ENCODE data around the gene SERTAD2. TPM values are rescaled to one million over a fixed set of nuclear protein-coding genes. Genes with fewer than 3 reads are reported as not detected.

The SERTAD2 gene
- total RNA-seq, 4 donors from 2014 or later = 1.8 to 29.5 (median 8.9) TPM

GRCh38 chr2:64602436-64602835 lies 51.3 kb downstream of the SERTAD2 start:
- no peaks in the 10 kb centered on the region for H3K36me3 ChIP-seq
- no peaks in the 10 kb centered on the region for H3K27me3 ChIP-seq
- no peak for DNase-seq
- TF ChIP-seq CTCF (IDR thresholded peaks at IDR 0.05) (no peak), POLR2A (IDR thresholded peaks at IDR 0.05) (no peak)
- H3K4me3 ChIP-seq = no peak overlapping the region
- H3K9me3 ChIP-seq = no peaks in the 10 kb centered on the region
- intact Hi-C loops (cut with DNase I; ENCODE audit: low total_unique reads) = no loop called here
- H3K27ac ChIP-seq = no peak overlapping the region
- H3K4me1 ChIP-seq = no peaks in the 10 kb centered on the region

GRCh38 chr2:64601785-64602391 lies 51.8 kb downstream of the SERTAD2 start:
- no peak overlapping the region for H3K27ac ChIP-seq
- TF ChIP-seq POLR2A (IDR thresholded peaks at IDR 0.05) (no peak), CTCF (IDR thresholded peaks at IDR 0.05) (no peak)
- DNase-seq = no peak
- H3K4me1 ChIP-seq = no peaks in the 10 kb centered on the region
- intact Hi-C loops (cut with DNase I; ENCODE audit: low total_unique reads) = no loop called here
- no peaks in the 10 kb centered on the region for H3K36me3 ChIP-seq
- no peak overlapping the region for H3K4me3 ChIP-seq
- H3K27me3 ChIP-seq = no peaks in the 10 kb centered on the region
- no peaks in the 10 kb centered on the region for H3K9me3 ChIP-seq

GRCh38 chr2:64601034-64601754 lies 52.5 kb downstream of the SERTAD2 start:
- H3K4me1 ChIP-seq = no peaks in the 10 kb centered on the region
- no peak overlapping the region for H3K4me3 ChIP-seq
- no peaks in the 10 kb centered on the region for H3K36me3 ChIP-seq
- intact Hi-C loops (cut with DNase I; ENCODE audit: low total_unique reads) = no loop called here
- H3K27ac ChIP-seq = no peak overlapping the region
- no peak for DNase-seq
- TF ChIP-seq CTCF (IDR thresholded peaks at IDR 0.05) (no peak), POLR2A (IDR thresholded peaks at IDR 0.05) (no peak)
- no peaks in the 10 kb centered on the region for H3K27me3 ChIP-seq
- H3K9me3 ChIP-seq = no peaks in the 10 kb centered on the region

GRCh38 chr2:64599469-64599868 lies 54.2 kb downstream of the SERTAD2 start:
- DNase-seq = no peak
- Histone ChIP-seq H3K9me3 (no peaks in the 10 kb centered on the region), H3K4me3 (no peak overlapping the region), H3K36me3 (no peaks in the 10 kb centered on the region), H3K4me1 (no peaks in the 10 kb centered on the region), H3K27ac (no peak overlapping the region), H3K27me3 (no peaks in the 10 kb centered on the region)
- intact Hi-C loops (cut with DNase I; ENCODE audit: low total_unique reads) = loop anchor here (10.0 kb wide), 1 partner anchor 265 kb away; no protein-coding TSS in a partner anchor
- no peak for TF ChIP-seq POLR2A (IDR thresholded peaks at IDR 0.05)
- no peak for TF ChIP-seq CTCF (IDR thresholded peaks at IDR 0.05)

GRCh38 chr2:64598226-64598625 lies 55.5 kb downstream of the SERTAD2 start:
- H3K36me3 ChIP-seq = no peaks in the 10 kb centered on the region
- no peak for DNase-seq
- no peaks in the 10 kb centered on the region for H3K27me3 ChIP-seq
- H3K4me1 ChIP-seq = no peaks in the 10 kb centered on the region
- H3K4me3 ChIP-seq = no peak overlapping the region
- intact Hi-C loops (cut with DNase I; ENCODE audit: low total_unique reads) = loop anchor here (10.0 kb wide), 1 partner anchor 267 kb away; no protein-coding TSS in a partner anchor
- no peaks in the 10 kb centered on the region for H3K9me3 ChIP-seq
- TF ChIP-seq CTCF (IDR thresholded peaks at IDR 0.05) (no peak), POLR2A (IDR thresholded peaks at IDR 0.05) (no peak)
- no peak overlapping the region for H3K27ac ChIP-seq
